ENCODE data around the gene KLHL2.
"Not testable (repeated sequence)": the region's sequence is repeated elsewhere in the genome, so short reads cannot be mapped to it uniquely, and the experiment has no call there.

KLHL2 gene

DNA sequence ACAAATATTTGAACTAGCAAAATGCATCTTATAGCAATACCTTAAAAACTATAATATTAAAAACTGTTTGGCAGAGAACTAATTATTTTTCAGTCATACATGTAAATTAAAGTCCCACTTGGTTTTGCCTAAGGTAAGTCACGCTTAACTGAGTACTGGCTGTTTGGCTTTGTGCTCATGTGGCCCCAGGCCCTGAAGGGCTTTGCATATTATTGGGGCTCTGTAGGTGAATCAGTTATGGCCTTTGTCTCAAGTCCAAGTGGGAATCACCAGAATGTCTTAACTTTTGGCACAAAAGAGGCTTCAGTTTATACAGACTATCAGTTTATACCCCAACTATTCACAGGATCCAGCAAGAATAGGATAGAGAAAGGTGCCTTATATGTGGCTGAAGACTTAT lies 29.5 kb downstream of the KLHL2 start:
- DNase-seq, result not testable (repeated sequence)

DNA sequence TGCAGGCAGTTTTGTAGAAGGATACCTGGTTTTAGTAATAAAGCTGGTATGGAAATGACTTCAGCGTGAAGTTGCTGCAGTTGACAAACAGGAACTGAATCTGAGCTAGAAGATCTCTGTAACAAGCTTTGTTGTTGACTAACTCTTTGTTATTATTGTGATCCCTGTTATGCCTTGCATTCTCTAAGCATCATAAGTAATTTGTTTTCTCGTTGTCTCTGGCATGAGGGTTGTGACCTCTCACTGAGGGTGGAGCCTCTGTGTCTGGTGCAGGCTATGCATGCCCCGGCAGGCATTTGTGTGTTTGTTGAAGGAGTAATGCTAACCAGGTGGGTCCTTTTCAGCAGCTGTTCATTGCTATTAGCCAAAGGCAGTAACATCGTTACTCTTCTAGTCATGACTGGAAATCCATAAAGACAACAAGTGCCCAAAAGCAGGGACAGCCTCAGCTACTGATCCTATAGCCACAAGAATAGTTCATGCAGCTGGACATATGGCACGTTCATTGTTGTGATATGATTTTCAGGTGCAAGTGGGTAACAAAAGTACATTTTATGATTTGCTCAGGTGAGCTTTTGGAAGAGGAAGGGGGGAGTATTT lies 30.8 kb downstream of the KLHL2 start:
- DNase-seq, result not testable (repeated sequence)

DNA sequence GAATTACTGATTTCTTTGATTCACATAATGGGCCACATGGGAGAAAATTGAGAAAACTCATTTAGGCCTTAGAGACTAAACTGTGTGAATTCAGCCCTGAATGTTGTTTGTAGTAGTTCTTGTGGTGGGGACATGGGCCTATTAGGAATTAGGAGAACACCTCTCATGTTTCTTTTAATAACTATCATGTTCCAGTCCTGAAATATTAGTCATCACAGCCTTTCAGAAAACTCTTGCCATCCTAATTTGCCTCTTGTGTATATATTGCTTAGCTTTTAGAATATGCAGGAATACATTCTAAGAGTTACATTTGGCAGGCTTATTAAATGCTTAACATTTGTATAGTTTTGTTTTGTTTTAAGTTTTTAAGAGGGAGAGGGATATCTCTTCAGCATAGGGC lies 33.4 kb downstream of the KLHL2 start:
- DNase-seq, result not testable (repeated sequence)

DNA sequence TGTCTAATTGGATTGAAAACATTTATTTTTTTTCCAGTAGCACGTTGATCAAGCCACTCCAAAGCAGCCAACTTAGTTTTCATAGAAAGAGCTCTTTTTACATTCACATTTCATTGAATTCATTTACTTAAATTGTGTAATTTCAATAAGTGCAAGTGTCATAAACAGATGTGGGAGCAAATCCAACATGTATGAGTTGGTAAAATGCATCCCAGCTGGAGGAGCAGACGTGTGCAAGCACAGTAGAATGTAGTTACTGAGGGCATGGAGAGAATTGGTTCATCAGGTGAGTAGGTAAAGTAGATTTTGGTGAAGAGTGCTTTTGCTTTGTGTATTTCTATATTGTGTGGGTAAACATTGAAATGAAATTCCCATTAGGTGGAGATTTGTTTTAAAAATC lies 36.8 kb downstream of the KLHL2 start:
- DNase-seq, result not testable (repeated sequence)

DNA sequence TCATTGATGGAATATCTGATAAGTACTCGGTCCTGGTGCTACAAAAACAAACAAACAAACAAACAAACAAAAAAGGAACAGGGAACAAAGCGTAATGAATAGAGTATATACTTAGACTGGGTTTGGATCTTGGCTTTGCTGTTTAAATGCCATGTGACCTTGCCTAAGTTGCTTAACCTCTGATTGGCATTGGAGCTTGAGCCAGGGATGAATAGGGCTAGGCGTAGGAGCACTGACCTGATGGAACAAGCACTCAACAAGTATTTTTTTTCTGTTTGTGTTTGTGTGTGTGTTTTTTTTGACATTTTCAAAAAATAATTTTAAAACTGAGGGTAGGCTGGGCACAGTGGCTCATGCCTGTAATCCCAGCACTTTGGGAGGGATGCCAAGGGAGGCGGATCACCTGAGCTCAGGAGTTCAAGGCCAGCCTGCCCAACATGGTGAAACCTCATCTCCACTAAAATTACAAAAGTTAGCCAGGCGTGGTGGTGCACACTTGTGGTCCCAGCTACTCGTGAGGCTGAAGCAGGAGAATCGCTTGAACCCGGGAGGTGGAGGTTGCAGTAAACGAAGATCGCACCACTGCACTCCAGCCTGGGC lies 37.3 kb downstream of the KLHL2 start:
- not testable (repeated sequence) for DNase-seq

DNA sequence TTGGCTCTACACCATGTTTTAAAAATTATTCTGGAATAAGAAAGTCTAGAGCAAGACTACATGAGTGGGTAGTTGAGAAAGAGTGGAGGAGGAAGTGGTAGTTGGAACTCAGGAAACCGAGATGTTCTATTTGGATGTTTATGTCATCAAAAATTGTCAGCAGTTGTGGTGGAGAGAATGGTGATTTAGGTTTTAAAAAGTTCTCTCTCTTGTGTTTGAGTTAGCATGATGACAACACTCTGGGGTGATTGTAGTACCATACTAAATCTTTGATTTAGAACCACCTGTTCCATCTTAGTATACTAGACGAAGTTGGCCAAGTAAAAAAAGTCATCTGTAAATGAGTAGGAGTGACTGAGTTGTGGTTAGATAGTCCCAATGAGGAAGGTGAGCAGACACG lies 40.7 kb downstream of the KLHL2 start:
- DNase-seq, result no peak

DNA sequence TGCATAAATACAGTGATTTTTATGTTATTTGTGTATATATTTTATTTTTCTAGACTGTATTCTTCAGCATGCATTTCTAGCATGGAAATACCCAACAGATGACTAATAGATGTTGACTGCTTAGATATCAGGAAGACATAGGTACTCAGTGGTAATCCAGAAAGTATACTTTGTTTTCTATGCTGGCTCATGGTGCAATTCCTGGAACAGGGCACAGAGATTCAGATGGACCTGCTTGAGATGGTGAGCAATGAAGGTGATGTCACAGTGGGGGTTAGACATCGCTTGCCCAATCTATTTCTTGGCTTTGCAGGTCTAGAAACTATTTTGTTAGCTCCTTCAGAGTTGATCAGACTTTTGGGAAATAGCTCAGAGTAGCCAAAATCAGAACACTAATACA lies 41.5 kb downstream of the KLHL2 start:
- not testable (repeated sequence) for DNase-seq

DNA sequence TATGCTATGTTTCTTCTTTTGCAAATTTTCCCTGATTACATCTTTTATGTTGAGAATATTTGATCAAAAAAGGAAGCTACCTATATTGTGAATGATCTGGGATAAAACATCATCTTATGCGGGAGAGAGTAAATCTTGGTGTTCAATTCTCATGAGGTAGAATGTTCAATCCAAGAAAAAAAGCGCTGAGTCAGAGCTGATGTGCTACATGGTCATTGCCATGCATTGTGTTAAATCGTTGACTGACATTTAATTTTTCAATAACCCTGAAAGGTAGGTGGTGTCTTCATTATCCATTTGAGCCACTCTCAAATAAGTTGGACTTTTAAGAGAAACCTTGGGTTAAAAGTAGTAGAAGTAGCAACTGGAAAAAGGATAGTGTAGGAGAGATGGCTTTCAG lies 47.4 kb downstream of the KLHL2 start:
- DNase-seq, result not testable (repeated sequence)

DNA sequence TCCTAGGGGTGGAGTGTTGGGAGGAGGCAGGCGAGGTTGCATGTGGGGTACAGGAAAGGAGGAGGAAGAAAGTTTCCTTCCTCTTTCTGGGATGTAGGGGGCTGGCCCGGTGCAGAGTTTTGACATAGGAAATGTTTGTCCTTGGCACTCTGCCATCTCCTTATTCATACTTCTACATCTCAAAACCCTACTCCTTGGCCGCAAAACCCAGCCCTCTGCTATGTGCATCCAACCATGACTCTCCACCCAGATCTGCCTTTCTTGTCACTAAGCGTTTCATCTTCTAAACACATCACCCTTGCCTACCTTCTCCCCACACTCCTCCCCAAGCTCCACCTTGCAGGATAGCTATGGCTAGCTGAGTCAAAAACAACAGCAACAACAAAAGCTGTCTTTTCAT lies 48.1 kb downstream of the KLHL2 start:
- not testable (repeated sequence) for DNase-seq

DNA sequence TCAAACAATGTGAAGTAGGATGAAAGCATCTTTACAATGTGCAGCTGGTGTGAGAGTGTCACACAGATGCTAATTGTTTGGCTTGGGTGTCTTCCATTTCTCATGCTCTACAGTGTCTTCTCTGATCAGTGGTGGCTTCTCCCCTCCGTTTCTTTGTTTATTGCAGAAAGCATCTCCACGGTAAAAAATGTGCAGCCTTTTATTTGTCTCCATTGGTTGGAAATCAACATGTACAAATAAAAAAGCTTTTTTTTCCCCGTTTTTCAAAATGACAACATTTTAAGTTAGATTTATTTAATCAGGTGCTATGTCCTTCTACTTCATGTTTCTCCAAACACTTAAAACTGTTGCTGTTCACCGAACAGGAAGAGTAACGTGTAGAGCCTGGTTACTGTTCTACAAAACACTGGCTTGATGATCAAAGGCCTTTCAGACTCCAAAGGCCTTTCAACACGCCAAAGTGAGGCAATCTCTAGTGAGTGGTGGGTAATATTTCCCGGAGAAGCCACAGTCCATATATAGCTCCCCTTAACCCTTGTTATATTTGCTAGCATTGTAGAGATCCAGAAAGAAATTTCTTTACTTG lies 48.8 kb downstream of the KLHL2 start:
- DNase-seq, result not testable (repeated sequence)

DNA sequence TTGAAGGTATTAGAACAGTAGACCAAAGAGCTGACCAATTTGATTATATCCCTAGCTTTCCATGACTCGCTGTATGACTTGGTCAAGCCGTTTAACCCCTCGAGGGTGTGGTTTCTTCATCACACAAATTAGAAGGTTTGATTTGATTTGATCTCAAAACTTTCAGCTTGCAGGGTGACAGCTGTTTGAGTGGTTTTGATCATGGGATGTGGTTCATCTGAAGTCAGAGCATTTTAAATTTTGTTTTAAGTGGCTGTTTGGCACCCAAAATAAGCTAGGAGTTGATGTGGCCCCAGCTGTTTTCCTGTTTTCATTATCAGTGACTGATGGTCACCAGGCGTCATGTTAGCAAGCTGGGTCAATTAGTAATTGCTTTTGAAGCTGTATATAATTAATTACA lies 52.4 kb downstream of the KLHL2 start:
- DNase-seq, result not testable (repeated sequence)

DNA sequence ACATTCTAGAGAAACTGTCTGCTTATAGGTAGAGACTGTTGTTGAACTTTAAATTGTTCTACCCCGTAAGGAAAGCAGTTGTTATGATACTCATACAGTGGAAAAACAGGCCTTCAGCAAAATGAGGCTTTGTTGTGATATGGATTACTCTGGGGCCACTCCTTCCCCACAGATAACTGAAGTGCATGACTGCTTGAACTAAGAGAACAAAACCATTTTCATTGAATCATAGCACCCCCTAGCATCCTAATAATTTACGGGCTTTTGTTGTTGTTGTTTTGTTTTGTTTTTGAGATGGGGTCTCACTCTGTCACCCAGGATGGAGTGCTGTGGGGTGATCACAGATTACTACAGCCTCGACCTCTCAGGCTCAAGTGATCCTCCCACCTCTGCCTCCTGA lies 54.9 kb downstream of the KLHL2 start:
- DNase-seq, result not testable (repeated sequence)

DNA sequence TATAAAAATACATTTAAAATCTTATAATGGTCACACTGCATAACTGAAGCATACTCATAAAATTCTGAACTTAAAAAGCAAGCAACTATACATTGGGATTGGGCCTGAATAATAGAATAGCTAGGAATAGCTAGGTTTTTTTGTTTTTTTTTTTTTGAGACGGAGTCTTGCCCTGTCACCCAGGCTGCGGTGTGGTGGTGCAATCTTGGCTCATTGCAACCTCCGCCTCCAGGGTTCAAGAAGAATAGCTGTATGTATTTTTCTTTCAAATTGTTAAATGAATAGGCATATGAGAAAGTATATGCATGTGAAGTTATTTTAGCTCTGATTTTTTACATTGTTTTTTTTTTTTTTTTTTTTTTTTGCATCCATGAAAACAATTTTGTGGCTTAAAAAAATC lies 56.1 kb downstream of the KLHL2 start:
- DNase-seq, result not testable (repeated sequence)

DNA sequence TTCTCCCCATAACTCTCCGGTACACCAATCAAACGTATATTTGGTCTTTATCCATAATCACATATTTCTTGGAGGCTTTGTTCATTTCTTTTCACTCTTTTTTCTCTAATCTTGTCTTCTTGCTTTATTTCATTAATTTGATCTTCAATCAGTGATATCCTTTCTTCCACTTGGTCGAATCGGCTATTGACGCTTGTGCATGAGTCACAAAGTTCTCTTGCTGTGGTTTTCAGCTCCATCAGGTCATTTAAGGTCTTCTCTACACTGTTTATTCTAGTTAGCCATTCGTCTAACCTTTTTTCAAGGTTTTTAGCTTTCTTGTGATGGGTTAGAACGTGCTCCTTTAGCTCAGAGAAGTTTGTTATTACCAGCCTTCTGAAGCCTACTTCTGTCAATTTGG lies 62.6 kb downstream of the KLHL2 start:
- DNase-seq, result not testable (repeated sequence)

DNA sequence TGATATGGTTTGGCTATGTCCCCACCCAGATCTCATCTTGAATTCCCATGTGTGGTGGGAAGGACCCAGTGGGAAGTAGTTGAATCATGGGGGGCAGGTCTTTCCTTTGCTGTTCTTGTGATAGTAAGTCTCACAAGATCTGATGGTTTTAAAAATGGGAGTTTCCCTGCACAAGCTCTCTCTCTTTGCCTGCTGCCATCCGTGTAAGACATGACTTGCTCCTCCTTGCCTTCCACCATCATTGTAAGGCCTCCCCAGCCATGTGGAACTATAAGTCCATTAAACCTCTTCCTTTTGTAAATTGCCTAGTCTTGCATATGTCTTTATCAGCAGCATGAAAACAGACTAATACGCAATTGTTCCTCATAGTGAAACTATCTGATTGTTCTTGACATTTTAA lies 66.1 kb downstream of the KLHL2 start:
- not testable (repeated sequence) for DNase-seq

DNA sequence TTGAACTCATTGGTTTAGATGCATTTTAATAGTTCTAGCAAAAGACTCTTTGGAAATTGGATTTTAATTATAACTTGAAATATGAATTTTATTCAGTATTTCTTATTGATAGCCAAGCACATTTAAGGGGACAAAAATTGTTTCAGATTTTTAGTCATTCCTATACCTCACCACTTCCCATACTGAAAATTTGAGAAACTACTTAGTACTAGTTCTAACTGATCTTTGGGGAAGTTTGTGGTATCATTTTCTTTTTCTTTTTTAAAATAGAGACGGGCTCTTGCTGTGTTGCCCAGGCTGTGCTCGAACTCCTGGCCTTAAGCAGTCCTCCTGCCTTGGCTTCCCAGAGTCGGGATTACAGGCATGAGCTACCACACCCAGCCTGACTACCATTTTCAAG lies 68.0 kb downstream of the KLHL2 start:
- DNase-seq, result not testable (repeated sequence)

DNA sequence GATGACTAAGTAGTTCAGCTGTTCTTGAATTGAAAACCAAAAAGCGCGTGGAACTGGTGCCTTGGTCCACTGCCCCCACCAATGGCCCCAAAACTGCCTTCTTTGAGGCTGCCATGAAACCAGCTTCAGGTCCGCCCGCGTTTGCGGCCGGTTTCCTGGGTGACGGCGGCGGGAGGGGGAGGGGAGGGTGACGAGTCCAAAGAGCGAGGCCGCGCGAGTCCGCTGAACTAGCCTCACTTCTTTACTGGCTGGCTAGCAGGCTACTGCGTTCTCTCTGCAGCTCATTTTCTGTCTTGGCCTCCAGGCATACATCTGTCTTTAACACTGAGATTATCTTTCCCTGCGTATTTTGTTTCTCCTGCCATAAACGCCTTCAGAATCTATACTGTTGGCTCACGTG lies 72.2 kb downstream of the KLHL2 start:
- not testable (repeated sequence) for DNase-seq

DNA sequence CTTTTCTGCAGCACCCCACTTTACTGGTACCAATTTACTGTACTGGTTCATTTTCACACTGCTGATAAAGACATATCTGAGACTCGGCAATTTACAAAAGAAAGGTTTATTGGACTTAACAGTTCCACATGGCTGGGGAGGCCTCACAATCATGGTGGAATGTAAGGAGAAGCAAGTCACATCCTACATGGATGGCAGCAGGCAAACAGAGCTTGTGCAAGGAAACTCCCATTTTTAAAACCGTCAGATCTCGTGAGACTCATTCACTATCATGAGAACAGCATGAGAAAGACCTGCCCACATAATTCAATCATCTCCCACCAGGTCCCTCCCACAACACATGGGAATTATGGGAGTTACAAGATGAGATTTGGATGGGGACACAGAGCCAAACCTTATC lies 77.3 kb downstream of the KLHL2 start:
- DNase-seq, result not testable (repeated sequence)

DNA sequence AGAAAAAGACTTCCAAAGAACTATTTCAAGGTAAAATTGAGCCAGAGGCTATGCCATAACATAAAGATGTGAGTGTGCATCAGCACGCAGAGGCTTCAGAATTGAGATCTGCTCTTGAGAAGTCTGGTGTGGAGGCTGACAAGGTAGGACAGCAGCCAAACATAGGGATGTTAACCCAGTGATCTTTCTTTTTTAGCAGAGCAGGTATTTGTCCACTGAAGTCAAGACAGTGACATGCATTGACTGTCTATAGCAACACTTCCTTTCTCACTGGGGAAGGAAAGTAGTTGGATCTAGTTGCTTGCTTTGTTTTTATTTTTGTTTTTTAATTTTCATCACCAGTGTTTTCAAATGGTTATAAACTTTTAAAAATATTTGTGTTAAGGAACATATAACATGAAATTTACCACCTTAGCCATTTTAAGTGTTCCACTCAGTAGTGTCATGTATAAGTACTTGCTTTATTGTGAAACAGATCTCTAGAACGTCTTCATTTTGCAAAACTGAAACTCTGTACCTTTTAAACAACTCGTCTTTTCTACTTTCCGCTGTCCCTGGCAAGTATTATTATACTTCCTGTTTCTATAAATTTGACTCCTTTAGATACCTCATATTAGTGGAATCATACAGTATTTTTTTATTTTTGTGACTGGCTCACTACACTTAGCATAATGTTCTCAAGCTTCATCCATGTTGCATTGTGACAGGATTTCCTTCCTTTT lies 79.4 kb downstream of the KLHL2 start:
- DNase-seq, result not testable (repeated sequence)

DNA sequence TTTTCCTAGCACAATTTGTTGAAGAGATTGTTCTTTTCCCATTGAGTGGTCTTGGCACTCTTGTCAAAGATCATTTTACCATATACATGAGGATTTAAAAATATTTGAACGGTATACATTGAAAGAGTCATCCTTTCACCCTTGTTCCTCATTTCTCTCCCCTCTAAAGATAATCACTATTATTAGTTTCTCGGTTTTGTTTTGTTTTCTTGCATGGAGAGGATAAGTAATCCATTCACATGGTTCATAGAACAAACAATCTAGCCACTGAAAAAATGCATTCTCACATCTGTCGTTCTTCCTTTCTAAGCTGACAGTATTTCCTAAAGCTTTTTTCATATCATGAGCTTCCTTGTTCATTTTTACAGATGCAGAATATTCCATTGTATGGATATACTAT lies 80.9 kb downstream of the KLHL2 start:
- DNase-seq, result no peak

DNA sequence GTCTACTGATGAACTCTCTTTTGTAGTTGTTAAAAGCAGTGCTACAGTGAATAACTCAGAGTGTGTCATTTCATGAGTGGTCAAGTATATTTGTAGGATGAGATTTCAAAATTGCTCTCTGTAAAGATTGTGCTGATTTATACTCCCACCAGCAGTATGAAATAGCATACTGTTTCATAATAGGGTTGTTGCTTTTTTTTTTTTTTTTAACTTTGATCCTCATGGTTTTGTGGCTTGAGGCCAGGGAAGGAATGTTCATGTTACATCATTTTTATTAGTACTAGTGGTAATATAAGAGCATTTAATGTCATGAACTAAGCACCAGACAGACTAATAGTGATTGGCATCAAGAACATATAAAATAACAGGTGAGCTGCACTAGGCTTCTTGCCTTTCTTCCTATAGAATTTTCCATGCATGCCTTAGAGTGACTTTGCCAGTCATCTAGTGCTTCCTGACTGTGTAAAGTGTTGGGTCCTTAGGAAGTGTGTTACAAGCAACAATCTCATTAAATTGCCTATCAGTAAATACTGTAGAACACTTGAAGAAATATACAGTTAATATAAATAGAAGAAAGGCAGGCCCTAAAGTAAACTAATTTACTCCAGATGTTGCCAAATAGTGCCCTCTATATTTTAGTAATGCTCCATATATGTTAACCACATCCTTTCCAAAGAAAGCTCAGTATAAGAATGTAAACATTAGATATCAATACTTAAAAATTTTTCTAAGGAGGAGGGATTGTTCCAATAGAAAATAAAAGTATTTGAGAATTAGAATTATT lies 81.5 kb downstream of the KLHL2 start:
- no peak for DNase-seq

DNA sequence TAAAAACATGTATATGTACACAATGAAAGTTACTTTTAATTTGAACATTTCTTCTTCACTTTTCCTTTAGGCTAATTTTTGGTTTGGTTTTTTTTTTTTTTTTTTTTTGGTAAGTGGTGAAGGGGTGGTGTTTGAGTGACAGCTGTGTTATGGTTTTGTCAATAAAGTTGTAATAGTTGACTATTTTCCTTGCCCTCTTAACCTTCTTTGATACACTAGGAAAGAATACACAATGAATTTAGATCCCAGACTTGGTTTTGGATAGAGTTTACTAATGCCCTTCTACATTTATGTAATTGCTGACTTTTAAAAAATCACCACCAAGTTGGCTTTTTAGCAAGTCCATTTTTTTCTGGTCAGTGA lies 82.0 kb downstream of the KLHL2 start:
- no peak for DNase-seq

DNA sequence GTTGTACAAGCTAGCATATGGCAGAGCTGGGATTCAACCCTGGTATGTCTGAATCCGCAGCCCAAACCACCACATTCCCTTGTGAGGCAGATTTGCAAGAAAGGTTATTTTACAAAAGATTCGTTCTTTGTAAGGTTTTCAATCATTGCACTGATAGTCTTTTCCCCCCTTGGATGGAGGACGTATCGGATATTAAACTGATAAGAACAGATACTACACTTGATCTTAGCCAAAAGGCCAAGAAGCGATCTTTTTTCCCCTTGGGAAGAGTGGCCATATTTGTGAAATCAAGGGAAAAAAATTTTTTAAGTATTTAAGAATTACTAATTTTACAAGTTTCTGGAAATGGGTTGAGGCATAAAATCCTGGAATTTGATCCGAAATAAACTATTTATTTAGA lies 85.7 kb downstream of the KLHL2 start:
- no peak for DNase-seq

Data from NCI-H2171 (cell line).